ENCODE measurements around the gene TMEM79.

Gene TMEM79

GRCh38 chr1:156247460-156248322 is 36.4 kb upstream of the TMEM79 start, which contains the start of gene PAQR6:
Gene PAQR6 (minus strand): TSS chr1:156248056. CDS start chr1:156246731, 1,325 bp downstream.
- Histone ChIP-seq H3K9ac (ENCODE audit: low read length) (no peak within 1 kb of the TSS), H3K4me3 (ENCODE audit: low read length) (no peak within 1 kb of the TSS), H3K27me3 (ENCODE audit: control insufficient read depth, insufficient read depth, low read length) (no peaks in the 10 kb centered on the region), H3K27ac (ENCODE audit: low read length) (no peak within 1 kb of the TSS), H3K4me1 (ENCODE audit: control insufficient read depth, low read depth, low read length) (peaks cover 3% of the 10 kb centered on the region), H3K36me3 (ENCODE audit: control insufficient read depth, low read depth, low read length) (peaks cover 37% of the 10 kb centered on the region), H3K9me3 (ENCODE audit: control insufficient read depth, low read depth, low read length) (no peaks in the 10 kb centered on the region)

- no peak overlapping the region for H3K27ac ChIP-seq (ENCODE audit: low read length)
- no peaks in the 10 kb centered on the region for H3K27me3 ChIP-seq (ENCODE audit: control insufficient read depth, insufficient read depth, low read length)
- H3K36me3 ChIP-seq (ENCODE audit: control insufficient read depth, low read depth, low read length): peaks cover 43% of the 10 kb centered on the region
- no peak overlapping the region for H3K4me3 ChIP-seq (ENCODE audit: low read length)
- no peak overlapping the region for H3K9ac ChIP-seq (ENCODE audit: low read length)
- no peaks in the 10 kb centered on the region for H3K9me3 ChIP-seq (ENCODE audit: control insufficient read depth, low read depth, low read length)
- H3K4me1 ChIP-seq (ENCODE audit: control insufficient read depth, low read depth, low read length): peaks cover 3% of the 10 kb centered on the region
Measured at GRCh38 chr1:156248323-156248683, 35.8 kb upstream of the TMEM79 start.

- peaks cover 3% of the 10 kb centered on the region for H3K4me1 ChIP-seq (ENCODE audit: control insufficient read depth, low read depth, low read length)
- no peak overlapping the region for H3K4me3 ChIP-seq (ENCODE audit: low read length)
- no peaks in the 10 kb centered on the region for H3K9me3 ChIP-seq (ENCODE audit: control insufficient read depth, low read depth, low read length)
- no peaks in the 10 kb centered on the region for H3K27me3 ChIP-seq (ENCODE audit: control insufficient read depth, insufficient read depth, low read length)
- H3K9ac ChIP-seq (ENCODE audit: low read length): no peak overlapping the region
- no peak overlapping the region for H3K27ac ChIP-seq (ENCODE audit: low read length)
- peaks cover 54% of the 10 kb centered on the region for H3K36me3 ChIP-seq (ENCODE audit: control insufficient read depth, low read depth, low read length)
Measured at GRCh38 chr1:156249593-156249992, 34.5 kb upstream of the TMEM79 start.

- Histone ChIP-seq H3K4me1 (ENCODE audit: control insufficient read depth, low read depth, low read length) (peaks cover 3% of the 10 kb centered on the region), H3K36me3 (ENCODE audit: control insufficient read depth, low read depth, low read length) (peaks cover 63% of the 10 kb centered on the region), H3K4me3 (ENCODE audit: low read length) (no peak overlapping the region), H3K27me3 (ENCODE audit: control insufficient read depth, insufficient read depth, low read length) (no peaks in the 10 kb centered on the region), H3K9me3 (ENCODE audit: control insufficient read depth, low read depth, low read length) (no peaks in the 10 kb centered on the region), H3K9ac (ENCODE audit: low read length) (no peak overlapping the region), H3K27ac (ENCODE audit: low read length) (no peak overlapping the region)
Measured at GRCh38 chr1:156251527-156251926, 32.6 kb upstream of the TMEM79 start.

GRCh38 chr1:156253634-156254033 is 30.5 kb upstream of the TMEM79 start:
- no peak overlapping the region for H3K4me3 ChIP-seq (ENCODE audit: low read length)
- peaks cover 84% of the 10 kb centered on the region for H3K36me3 ChIP-seq (ENCODE audit: control insufficient read depth, low read depth, low read length)
- no peaks in the 10 kb centered on the region for H3K27me3 ChIP-seq (ENCODE audit: control insufficient read depth, insufficient read depth, low read length)
- no peak overlapping the region for H3K9ac ChIP-seq (ENCODE audit: low read length)
- H3K9me3 ChIP-seq (ENCODE audit: control insufficient read depth, low read depth, low read length): no peaks in the 10 kb centered on the region
- no peak overlapping the region for H3K27ac ChIP-seq (ENCODE audit: low read length)
- H3K4me1 ChIP-seq (ENCODE audit: control insufficient read depth, low read depth, low read length): no peaks in the 10 kb centered on the region

- no peak overlapping the region for H3K4me3 ChIP-seq (ENCODE audit: low read length)
- H3K36me3 ChIP-seq (ENCODE audit: control insufficient read depth, low read depth, low read length): peaks cover 84% of the 10 kb centered on the region
- no peak overlapping the region for H3K9ac ChIP-seq (ENCODE audit: low read length)
- no peaks in the 10 kb centered on the region for H3K27me3 ChIP-seq (ENCODE audit: control insufficient read depth, insufficient read depth, low read length)
- no peak overlapping the region for H3K27ac ChIP-seq (ENCODE audit: low read length)
- no peaks in the 10 kb centered on the region for H3K4me1 ChIP-seq (ENCODE audit: control insufficient read depth, low read depth, low read length)
- H3K9me3 ChIP-seq (ENCODE audit: control insufficient read depth, low read depth, low read length): no peaks in the 10 kb centered on the region
Measured at GRCh38 chr1:156257711-156258110, 26.4 kb upstream of the TMEM79 start.

DNA sequence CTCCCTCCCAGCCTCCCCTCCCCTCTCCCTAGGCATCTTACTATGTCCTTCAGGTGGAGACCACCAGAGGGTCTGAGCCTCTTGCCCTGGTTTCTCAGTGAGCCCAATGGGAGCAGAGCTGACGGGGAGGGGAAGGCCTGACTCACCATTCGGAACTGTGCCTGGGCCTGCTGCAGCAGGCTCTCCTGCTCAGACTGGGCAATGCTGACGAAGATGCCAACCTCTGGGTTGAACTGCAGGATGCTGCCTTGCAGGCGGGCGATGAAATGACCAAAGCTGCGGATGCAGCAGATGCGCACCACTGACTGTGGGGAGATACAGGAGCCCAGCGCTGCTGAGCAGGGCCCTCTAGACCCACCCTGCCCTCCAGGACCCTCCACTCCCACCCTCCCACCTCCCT is 25.3 kb upstream of the TMEM79 start:
- Histone ChIP-seq H3K36me3 (ENCODE audit: control insufficient read depth, low read depth, low read length) (peaks cover 84% of the 10 kb centered on the region), H3K9ac (ENCODE audit: low read length) (no peak overlapping the region), H3K4me3 (ENCODE audit: low read length) (no peak overlapping the region)

DNA sequence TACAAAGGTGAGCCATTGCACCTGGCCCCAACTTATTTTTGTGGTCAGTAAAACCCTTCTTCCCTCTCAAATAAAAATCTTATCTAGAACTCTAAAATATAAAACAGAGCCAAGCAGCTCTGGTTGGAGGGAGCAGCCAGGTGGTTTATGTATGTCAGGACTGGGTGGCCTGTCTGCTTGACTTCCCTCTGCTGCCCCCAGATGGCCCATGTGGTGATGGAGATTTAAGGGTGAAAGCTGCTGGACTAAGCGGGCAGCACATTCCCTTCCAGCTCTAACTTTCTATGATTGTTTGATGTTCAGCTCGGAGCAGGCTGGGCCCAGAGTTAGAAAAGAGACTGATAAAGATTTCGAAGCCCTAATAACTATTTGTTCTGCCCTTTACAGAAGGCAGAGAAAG is 24.3 kb upstream of the TMEM79 start:
- Histone ChIP-seq H3K4me3 (ENCODE audit: low read length) (no peak overlapping the region), H3K4me1 (ENCODE audit: control insufficient read depth, low read depth, low read length) (no peaks in the 10 kb centered on the region), H3K36me3 (ENCODE audit: control insufficient read depth, low read depth, low read length) (peaks cover 84% of the 10 kb centered on the region), H3K9me3 (ENCODE audit: control insufficient read depth, low read depth, low read length) (no peaks in the 10 kb centered on the region), H3K27ac (ENCODE audit: low read length) (no peak overlapping the region), H3K27me3 (ENCODE audit: control insufficient read depth, insufficient read depth, low read length) (no peaks in the 10 kb centered on the region), H3K9ac (ENCODE audit: low read length) (no peak overlapping the region)

More for the DNA sequence above, 25.3 kb upstream of the TMEM79 start:
- no peaks in the 10 kb centered on the region for H3K27me3 ChIP-seq (ENCODE audit: control insufficient read depth, insufficient read depth, low read length)
- no peaks in the 10 kb centered on the region for H3K9me3 ChIP-seq (ENCODE audit: control insufficient read depth, low read depth, low read length)
- no peaks in the 10 kb centered on the region for H3K4me1 ChIP-seq (ENCODE audit: control insufficient read depth, low read depth, low read length)
- H3K27ac ChIP-seq (ENCODE audit: low read length): no peak overlapping the region

DNA sequence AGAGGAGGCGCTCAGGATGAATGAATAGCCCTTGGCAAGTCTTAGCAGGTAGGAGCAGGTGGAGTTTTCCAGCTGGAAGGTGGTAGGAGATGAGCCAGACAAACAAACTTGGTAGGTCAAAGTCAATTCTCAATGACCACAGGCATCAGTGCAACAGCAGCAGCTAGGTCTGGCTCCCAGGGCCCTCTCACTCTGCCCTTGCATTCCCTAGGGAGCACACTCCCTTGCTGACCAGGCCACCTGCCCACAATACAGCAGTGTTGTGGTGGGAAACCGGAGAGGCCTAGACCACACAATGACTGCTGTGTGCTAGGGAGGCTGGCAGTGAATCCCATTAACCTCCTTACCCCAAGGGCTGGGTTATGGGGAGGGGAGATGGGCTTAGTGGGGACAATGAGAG is 23.2 kb upstream of the TMEM79 start:
- Histone ChIP-seq H3K4me1 (ENCODE audit: control insufficient read depth, low read depth, low read length) (no peaks in the 10 kb centered on the region), H3K36me3 (ENCODE audit: control insufficient read depth, low read depth, low read length) (peaks cover 92% of the 10 kb centered on the region), H3K27me3 (ENCODE audit: control insufficient read depth, insufficient read depth, low read length) (no peaks in the 10 kb centered on the region), H3K9ac (ENCODE audit: low read length) (no peak overlapping the region), H3K27ac (ENCODE audit: low read length) (no peak overlapping the region), H3K9me3 (ENCODE audit: control insufficient read depth, low read depth, low read length) (no peaks in the 10 kb centered on the region), H3K4me3 (ENCODE audit: low read length) (no peak overlapping the region)

DNA sequence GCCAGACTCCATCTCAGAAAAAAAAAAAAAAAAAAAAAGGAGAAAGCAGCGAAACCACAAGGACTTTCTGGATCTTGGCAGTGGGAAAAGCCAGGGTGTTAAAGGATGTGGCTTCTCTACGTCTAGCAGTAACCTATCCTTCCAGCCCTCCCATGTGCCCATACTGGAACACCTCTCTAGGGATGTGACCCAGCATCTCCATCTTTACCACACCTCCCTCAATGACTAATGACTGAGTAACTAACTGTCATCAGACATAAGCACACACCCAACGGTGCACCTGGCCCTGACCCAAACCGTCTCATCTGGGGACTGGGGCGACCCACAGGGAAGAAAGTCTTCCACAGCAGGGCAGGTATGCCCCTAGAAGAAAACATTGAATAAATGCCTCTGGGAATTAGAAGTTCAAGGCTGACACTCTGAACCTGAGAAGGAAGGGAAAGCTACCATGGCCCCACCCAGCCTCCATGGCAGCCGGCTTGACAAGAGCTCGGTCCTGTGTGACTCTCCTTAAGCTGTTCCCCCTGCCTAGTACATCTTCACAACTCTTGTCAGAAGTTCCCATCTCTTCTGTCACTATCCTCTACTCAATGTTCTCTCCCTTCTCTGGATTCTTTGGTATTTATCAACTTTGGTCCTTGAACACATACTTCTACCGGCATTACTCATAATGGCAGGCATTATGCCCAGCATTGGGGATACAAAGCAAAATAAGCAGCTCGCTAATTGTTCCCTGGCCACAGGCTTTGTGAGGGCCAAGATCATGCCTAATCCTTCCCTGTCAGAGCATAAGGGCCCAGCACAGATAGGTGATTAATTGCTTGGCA is 21.5 kb upstream of the TMEM79 start:
- H3K9me3 ChIP-seq (ENCODE audit: control insufficient read depth, low read depth, low read length): no peaks in the 10 kb centered on the region
- no peak overlapping the region for H3K27ac ChIP-seq (ENCODE audit: low read length)
- H3K4me1 ChIP-seq (ENCODE audit: control insufficient read depth, low read depth, low read length): no peaks in the 10 kb centered on the region
- no peaks in the 10 kb centered on the region for H3K27me3 ChIP-seq (ENCODE audit: control insufficient read depth, insufficient read depth, low read length)
- no peak overlapping the region for H3K9ac ChIP-seq (ENCODE audit: low read length)
- peaks cover 92% of the 10 kb centered on the region for H3K36me3 ChIP-seq (ENCODE audit: control insufficient read depth, low read depth, low read length)
- no peak overlapping the region for H3K4me3 ChIP-seq (ENCODE audit: low read length)

DNA sequence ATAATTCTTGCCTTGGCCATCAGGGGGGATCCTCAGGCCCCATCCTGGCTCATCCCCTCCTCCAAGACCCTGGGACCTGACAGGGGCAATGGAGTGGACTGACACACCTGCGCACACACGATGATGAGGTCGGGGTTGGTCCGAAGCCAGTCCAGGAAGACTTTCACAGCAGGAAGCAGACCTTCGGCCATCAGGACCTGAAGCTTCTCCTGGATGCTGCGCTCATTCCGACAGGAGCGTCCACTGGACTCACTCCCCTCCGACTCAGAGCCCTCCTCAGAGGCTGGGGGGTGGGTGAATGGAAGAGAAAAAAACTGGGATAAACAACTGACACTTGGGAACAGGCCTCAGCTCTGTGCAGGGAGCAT is 20.9 kb upstream of the TMEM79 start:
- Histone ChIP-seq H3K27ac (ENCODE audit: low read length) (no peak overlapping the region), H3K9ac (ENCODE audit: low read length) (no peak overlapping the region), H3K36me3 (ENCODE audit: control insufficient read depth, low read depth, low read length) (peaks cover 92% of the 10 kb centered on the region)

More for the DNA sequence above, 20.9 kb upstream of the TMEM79 start:
- H3K4me3 ChIP-seq (ENCODE audit: low read length): no peak overlapping the region
- H3K27me3 ChIP-seq (ENCODE audit: control insufficient read depth, insufficient read depth, low read length): no peaks in the 10 kb centered on the region
- H3K4me1 ChIP-seq (ENCODE audit: control insufficient read depth, low read depth, low read length): no peaks in the 10 kb centered on the region
- no peaks in the 10 kb centered on the region for H3K9me3 ChIP-seq (ENCODE audit: control insufficient read depth, low read depth, low read length)
